Naive B cell (primary cell): ENCODE data around the gene DYRK3. TPM values are rescaled to one million over a fixed set of nuclear protein-coding genes. Genes with fewer than 3 reads are reported as not detected.
"Not testable (repeated sequence)": the region's sequence is repeated elsewhere in the genome, so short reads cannot be mapped to it uniquely, and the experiment has no call there.

Experiments used
- ATAC-seq, 2 donors: fragments of 150-1000 bp; cut with Tn5 transposase; 2 replicates each; pipeline ENCODE4 v1.10.0; 2021; ENCODE audit warnings: low read depth in 2 of 2, mild to moderate bottlenecking in 2 of 2, moderate library complexity in 2 of 2
- DNase-seq: peaks from one replicate; pipeline ENCODE4 v3.0.0; 2022
- H3K27ac Mint-ChIP-seq, 6 donors: one replicate each; pipeline ENCODE4 v1.8.0; 2020 to 2022; ENCODE audit warnings: mild to moderate bottlenecking in 6 of 6, mixed read lengths in 6 of 6, moderate library complexity in 5 of 6, inconsistent platforms in 2 of 6
- H3K27me3 Mint-ChIP-seq, 3 donors: one replicate each; pipeline ENCODE4 v1.8.0; 2021 to 2022; ENCODE audit warnings: mixed read lengths in 3 of 3, mild to moderate bottlenecking in 1 of 3
- H3K36me3 Mint-ChIP-seq, 2 donors: one replicate each; pipeline ENCODE4 v1.8.0; 2020 to 2022; ENCODE audit warnings: mixed read lengths in 2 of 2, inconsistent platforms in 1 of 2, mild to moderate bottlenecking in 1 of 2
- H3K4me1 Mint-ChIP-seq, 3 donors: one replicate each; pipeline ENCODE4 v1.8.0; 2020 to 2022; ENCODE audit warnings: mixed read lengths in 3 of 3, inconsistent platforms in 1 of 3, mild to moderate bottlenecking in 1 of 3, moderate library complexity in 1 of 3
- H3K4me3 Mint-ChIP-seq, 8 donors: one replicate each; pipeline ENCODE4 v1.8.0; 2020 to 2022; ENCODE audit warnings: mild to moderate bottlenecking in 8 of 8, mixed read lengths in 8 of 8, moderate library complexity in 8 of 8, inconsistent platforms in 2 of 8
- H3K9me3 Mint-ChIP-seq, 7 donors: one replicate each; pipeline ENCODE4 v1.8.0; 2020 to 2022; ENCODE audit warnings: mixed read lengths in 7 of 7, mild to moderate bottlenecking in 5 of 7, inconsistent platforms in 2 of 7, moderate library complexity in 1 of 7
- polyA plus RNA-seq, 6 donors: library from polyadenylated mRNA; unstranded; fragments of 300-500 nt; fragmentation: Illumina TruSeq; gene quantifications; one replicate each; pipeline ENCODE4 v1.2.3, GENCODE V29; 2021; ENCODE audit warnings: low read depth in 6 of 6

The DYRK3 gene
- polyA plus RNA-seq, 6 donors from 2014 or later, result not detected

GRCh38 chr1:206642074-206642473, 6.7 kb downstream of the DYRK3 start:
- not testable (repeated sequence) for H3K4me3 Mint-ChIP-seq, H3K27me3 Mint-ChIP-seq, H3K9me3 Mint-ChIP-seq, H3K27ac Mint-ChIP-seq, H3K4me1 Mint-ChIP-seq, ATAC-seq, H3K36me3 Mint-ChIP-seq, DNase-seq

DNA sequence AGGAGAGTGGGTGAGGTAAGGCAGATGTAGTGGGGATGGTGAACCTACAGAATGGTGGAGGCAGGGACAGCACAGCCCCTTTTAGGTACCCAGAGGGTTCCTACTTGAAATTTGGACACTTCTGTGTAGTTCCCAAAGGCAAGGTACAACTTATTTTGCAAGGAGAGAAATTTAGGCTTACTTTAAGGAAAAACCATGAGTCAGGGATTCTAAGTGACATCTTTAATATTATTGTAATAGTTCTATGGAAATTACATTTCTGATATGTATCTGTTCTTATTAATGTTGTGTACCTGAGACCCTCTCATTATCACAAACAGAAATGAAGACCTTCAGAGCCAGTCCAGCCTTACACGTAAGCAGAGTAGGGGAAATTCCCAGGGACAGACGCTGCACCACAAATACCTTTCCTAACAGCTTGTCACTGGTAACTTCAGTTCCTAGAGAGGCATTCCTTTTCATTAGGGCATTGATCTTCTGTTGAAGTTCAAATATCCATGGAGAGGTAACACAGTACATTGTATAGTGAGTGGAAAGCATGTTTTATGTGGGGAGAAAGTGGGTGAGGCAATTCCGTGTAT, 7.9 kb downstream of the DYRK3 start:
- no peaks in the 10 kb centered on the region for H3K4me1 Mint-ChIP-seq

GRCh38 chr1:206646504-206646903, 11.2 kb downstream of the DYRK3 start:
- Mint-ChIP-seq H3K4me1 (no peaks in the 10 kb centered on the region), H3K4me3 (no peak overlapping the region)

More for the DNA sequence above, 7.9 kb downstream of the DYRK3 start:
- DNase-seq (no peak), ATAC-seq (no peak)
- Mint-ChIP-seq H3K4me3 (no peak overlapping the region), H3K36me3 (no peaks in the 10 kb centered on the region), H3K9me3 (no peaks in the 10 kb centered on the region), H3K27ac (no peak overlapping the region), H3K27me3 (peaks cover 0 to 6% (median 0%) of the 10 kb centered on the region in 3 donors)

GRCh38 chr1:206647224-206647623, 11.9 kb downstream of the DYRK3 start:
- ATAC-seq, result no peak
- no peak overlapping the region for H3K27ac Mint-ChIP-seq

More at GRCh38 chr1:206646504-206646903, 11.2 kb downstream of the DYRK3 start:
- DNase-seq (no peak), ATAC-seq (no peak)
- Mint-ChIP-seq H3K9me3 (no peaks in the 10 kb centered on the region), H3K27ac (no peak overlapping the region), H3K36me3 (no peaks in the 10 kb centered on the region), H3K27me3 (peaks cover 0 to 6% (median 0%) of the 10 kb centered on the region in 3 donors)

GRCh38 chr1:206649261-206649921, 14.1 kb downstream of the DYRK3 start:
- Mint-ChIP-seq H3K4me3 (no peak overlapping the region), H3K4me1 (no peaks in the 10 kb centered on the region), H3K36me3 (no peaks in the 10 kb centered on the region), H3K27ac (no peak overlapping the region), H3K27me3 (peaks cover 0 to 6% (median 0%) of the 10 kb centered on the region in 3 donors), H3K9me3 (no peaks in the 10 kb centered on the region)
- ATAC-seq (no peak), DNase-seq (no peak)

More at GRCh38 chr1:206647224-206647623, 11.9 kb downstream of the DYRK3 start:
- Mint-ChIP-seq H3K36me3 (no peaks in the 10 kb centered on the region), H3K9me3 (no peaks in the 10 kb centered on the region), H3K27me3 (peaks cover 0 to 6% (median 0%) of the 10 kb centered on the region in 3 donors), H3K4me1 (no peaks in the 10 kb centered on the region), H3K4me3 (no peak overlapping the region)
- no peak for DNase-seq

DNA sequence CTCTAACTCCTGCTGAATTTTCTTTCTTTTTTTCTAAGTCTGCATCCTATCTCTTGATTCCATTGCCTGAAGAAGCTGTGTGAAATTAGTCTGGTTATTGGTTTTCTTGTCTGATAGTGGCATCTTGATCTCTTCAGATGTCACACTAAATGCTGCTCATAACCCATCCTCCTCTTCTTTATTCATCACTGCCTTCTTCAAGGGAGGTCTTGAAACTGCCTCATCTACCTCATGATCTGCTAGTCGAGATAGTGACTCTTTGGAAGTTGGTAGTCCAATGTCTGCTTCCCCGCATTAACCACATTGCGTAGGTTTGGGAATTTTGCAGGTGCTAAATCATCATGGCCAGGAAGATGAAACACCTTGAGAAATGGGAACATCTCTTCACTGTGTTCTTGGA, 15.7 kb downstream of the DYRK3 start:
- ATAC-seq (no peak), DNase-seq (no peak)
- Mint-ChIP-seq H3K27ac (peak overlapping the region in 1 of 6 donors; percentile 44), H3K4me1 (no peaks in the 10 kb centered on the region), H3K4me3 (no peak overlapping the region), H3K9me3 (no peaks in the 10 kb centered on the region), H3K36me3 (no peaks in the 10 kb centered on the region), H3K27me3 (peaks cover 0 to 6% (median 0%) of the 10 kb centered on the region in 3 donors)

GRCh38 chr1:206651958-206652890, 16.9 kb downstream of the DYRK3 start:
- ATAC-seq (no peak), DNase-seq (no peak)
- H3K9me3 Mint-ChIP-seq, result no peaks in the 10 kb centered on the region
- no peaks in the 10 kb centered on the region for H3K36me3 Mint-ChIP-seq
- no peak overlapping the region for H3K4me3 Mint-ChIP-seq
- H3K4me1 Mint-ChIP-seq, result peaks cover 0 to 2% (median 0%) of the 10 kb centered on the region in 3 donors
- peak overlapping the region in 1 of 6 donors; percentile 10 for H3K27ac Mint-ChIP-seq
- H3K27me3 Mint-ChIP-seq, result peaks cover 6 to 15% (median 6%) of the 10 kb centered on the region in 3 donors

DNA sequence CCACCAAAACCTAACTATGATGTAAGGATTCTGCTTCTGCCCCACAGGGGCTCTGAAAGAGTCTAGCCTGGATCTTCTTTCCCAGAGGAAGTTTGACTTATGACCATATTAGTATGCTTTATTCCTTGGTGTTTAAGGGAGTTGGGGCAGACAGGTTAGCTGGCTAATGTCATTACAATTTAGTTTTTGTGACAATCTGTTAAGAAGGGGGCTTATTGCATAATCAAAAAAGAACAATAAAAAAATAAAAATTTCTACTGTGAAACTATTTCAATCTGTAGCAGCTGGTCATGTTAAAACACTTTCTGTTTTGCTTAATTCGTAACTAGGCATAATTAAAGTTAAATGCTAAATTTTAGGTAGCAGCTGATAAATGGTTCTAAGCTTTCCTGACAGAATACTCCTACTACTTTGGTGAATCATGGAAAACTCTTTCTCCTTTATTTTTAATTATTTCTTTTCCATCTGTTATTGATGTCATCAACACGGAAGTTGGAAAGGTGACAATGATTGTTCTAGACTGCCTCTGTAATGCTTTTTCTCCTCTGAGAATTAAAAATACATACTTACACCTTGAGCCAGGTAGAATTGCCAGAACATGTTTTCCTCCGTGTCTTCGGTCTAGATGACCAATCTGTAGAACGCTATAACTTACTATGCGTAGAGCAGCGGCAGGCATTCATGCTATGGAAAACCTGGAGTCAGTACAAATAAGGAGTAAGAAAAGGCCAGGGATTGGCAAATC, 18.6 kb downstream of the DYRK3 start:
- Mint-ChIP-seq H3K4me3 (no peak overlapping the region), H3K27me3 (peaks cover 18 to 24% (median 22%) of the 10 kb centered on the region in 3 donors), H3K27ac (no peak overlapping the region), H3K4me1 (peaks cover 15 to 16% (median 15%) of the 10 kb centered on the region in 3 donors), H3K36me3 (no peaks in the 10 kb centered on the region), H3K9me3 (no peaks in the 10 kb centered on the region)
- DNase-seq (no peak), ATAC-seq (no peak)

- no peaks in the 10 kb centered on the region for H3K9me3 Mint-ChIP-seq
- H3K36me3 Mint-ChIP-seq, result no peaks in the 10 kb centered on the region
- H3K27me3 Mint-ChIP-seq, result peaks cover 18 to 23% (median 18%) of the 10 kb centered on the region in 3 donors
- no peak overlapping the region for H3K27ac Mint-ChIP-seq
- no peak for ATAC-seq
- no peak for DNase-seq
- no peak overlapping the region for H3K4me3 Mint-ChIP-seq
- H3K4me1 Mint-ChIP-seq, result peaks cover 15 to 16% (median 15%) of the 10 kb centered on the region in 3 donors
These were observed 19.5 kb downstream of the DYRK3 start for GRCh38 chr1:206654828-206655227.

DNA sequence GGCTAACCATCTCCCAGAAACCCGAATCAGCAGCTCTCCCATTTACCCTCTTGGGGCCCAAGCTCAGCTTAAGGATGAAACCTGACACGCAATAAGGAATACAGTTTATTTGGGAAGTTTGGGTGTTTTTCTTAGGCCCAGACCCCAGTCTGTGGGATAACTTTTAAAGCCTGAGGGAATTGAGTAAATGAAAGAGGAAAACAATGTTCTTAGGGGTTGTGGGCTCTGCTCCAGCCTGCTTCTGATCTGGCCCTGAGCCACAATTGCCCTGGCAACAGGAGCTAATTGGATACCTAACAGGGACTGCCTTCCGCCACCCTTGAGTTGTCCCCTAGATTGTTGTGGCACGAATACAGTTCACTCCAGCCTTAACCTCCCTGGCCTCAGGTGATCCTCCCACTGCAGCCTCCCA, 20.1 kb downstream of the DYRK3 start:
- Mint-ChIP-seq H3K4me3 (no peak overlapping the region), H3K27me3 (peaks cover 18 to 24% (median 23%) of the 10 kb centered on the region in 3 donors), H3K36me3 (no peaks in the 10 kb centered on the region), H3K4me1 (peaks cover 15 to 16% (median 15%) of the 10 kb centered on the region in 3 donors), H3K27ac (no peak overlapping the region), H3K9me3 (no peaks in the 10 kb centered on the region)
- DNase-seq (no peak), ATAC-seq (no peak)

DNA sequence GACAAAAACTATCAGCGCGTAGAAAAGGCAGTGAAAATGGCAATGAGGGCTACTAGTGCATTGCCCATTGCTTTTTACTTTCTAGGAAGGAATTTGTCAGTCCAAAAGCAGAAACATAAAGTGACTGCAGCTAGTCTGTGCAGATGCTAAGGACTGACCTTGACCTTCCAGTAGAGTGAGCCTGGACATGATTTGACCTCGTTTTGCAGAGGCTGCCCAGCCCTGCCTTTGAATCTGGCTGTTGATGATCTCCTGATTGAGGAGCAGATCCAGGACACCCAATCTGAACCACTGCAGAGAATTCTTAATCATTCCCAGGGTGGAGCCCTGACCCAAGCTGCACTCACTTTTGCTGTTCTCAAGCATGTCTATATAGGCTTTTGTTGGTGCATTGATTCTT, 21.6 kb downstream of the DYRK3 start:
- ATAC-seq, result no peak
- Mint-ChIP-seq H3K27me3 (peaks cover 23 to 31% (median 30%) of the 10 kb centered on the region in 3 donors), H3K4me3 (no peak overlapping the region), H3K9me3 (no peaks in the 10 kb centered on the region), H3K27ac (no peak overlapping the region), H3K36me3 (no peaks in the 10 kb centered on the region), H3K4me1 (peaks cover 15 to 16% (median 15%) of the 10 kb centered on the region in 3 donors)
- DNase-seq, result no peak

GRCh38 chr1:206657751-206658150, 22.4 kb downstream of the DYRK3 start:
- H3K9me3 Mint-ChIP-seq, result no peaks in the 10 kb centered on the region
- peaks cover 26 to 34% (median 31%) of the 10 kb centered on the region in 3 donors for H3K27me3 Mint-ChIP-seq
- peak overlapping the region in 5 of 8 donors; percentile 60 to 83 (median 63) for H3K4me3 Mint-ChIP-seq
- ATAC-seq, result no peak
- no peak for DNase-seq
- H3K4me1 Mint-ChIP-seq, result peaks cover 15 to 19% (median 15%) of the 10 kb centered on the region in 3 donors
- no peaks in the 10 kb centered on the region for H3K36me3 Mint-ChIP-seq
- no peak overlapping the region for H3K27ac Mint-ChIP-seq
